ACC112 (cell line): ENCODE measurements around the gene TTLL13.
A peak's percentile ranks its signal among the peaks of the same experiment; 100 is the strongest.

Source experiments
- H2AFZ ChIP-seq: fragments of 200-600 bp; sonication (generic); one replicate; pipeline ENCODE4 v1.6.0; 2017; ENCODE audit warnings: antibody characterized with exemption, low read length; ENCODE audit not compliant: unreplicated experiment
- H3K27ac ChIP-seq: fragments of 200-600 bp; sonication (generic); 2 replicates; pipeline ENCODE4 v1.5.1; 2014; ENCODE audit warnings: low read depth, mild to moderate bottlenecking, antibody characterized with exemption, low read length, moderate library complexity
- H3K27me3 ChIP-seq: fragments of 200-600 bp; sonication (generic); 2 replicates; pipeline ENCODE4 v1.6.1; 2014; ENCODE audit warnings: mild to moderate bottlenecking, antibody characterized with exemption, low read length, moderate library complexity, mixed read lengths; ENCODE audit not compliant: insufficient read depth
- H3K36me3 ChIP-seq: fragments of 200-600 bp; sonication (generic); 2 replicates; pipeline ENCODE4 v1.6.1; 2016; ENCODE audit warnings: mild to moderate bottlenecking, antibody characterized with exemption, low read length, moderate library complexity, mixed read lengths; ENCODE audit not compliant: insufficient read depth
- H3K4me1 ChIP-seq: fragments of 200-600 bp; sonication (generic); one replicate; pipeline ENCODE4 v1.6.1; 2016; ENCODE audit warnings: low read length, mixed read lengths; ENCODE audit not compliant: insufficient read depth, unreplicated experiment, control insufficient read depth
- H3K4me3 ChIP-seq: fragments of 200-600 bp; sonication (generic); 2 replicates; pipeline ENCODE4 v1.5.1; 2014; ENCODE audit warnings: mild to moderate bottlenecking, low read depth, low read length
- H3K79me2 ChIP-seq: fragments of 200-600 bp; sonication (generic); one replicate; pipeline ENCODE4 v1.6.0; 2016; ENCODE audit warnings: low read length; ENCODE audit not compliant: control insufficient read depth, unreplicated experiment, insufficient read depth

TTLL13 gene

DNA sequence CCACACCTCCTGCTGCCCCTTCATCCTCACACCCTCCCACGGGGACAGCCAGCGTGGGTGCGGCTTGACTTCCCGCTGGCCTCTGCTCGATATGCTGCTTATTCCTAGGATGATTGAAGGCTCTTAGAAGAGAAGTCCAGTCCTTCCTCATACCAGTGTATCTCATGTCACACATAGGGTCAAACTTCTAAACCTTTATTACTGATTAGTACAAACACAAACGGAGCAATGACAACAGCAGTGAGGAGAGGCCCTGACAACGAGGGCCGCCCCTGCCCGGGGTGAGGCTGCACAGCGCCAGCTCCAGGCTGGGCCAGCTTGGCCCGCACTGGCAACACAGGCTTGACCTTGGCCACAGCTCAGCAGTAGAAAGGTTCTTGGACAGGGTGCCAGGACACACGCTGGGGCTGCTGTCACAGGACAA is 19.3 kb upstream of the TTLL13 start:
- no peaks in the 10 kb centered on the region for H3K27me3 ChIP-seq
- H3K79me2 ChIP-seq: peaks cover 16% of the 10 kb centered on the region
- H3K4me3 ChIP-seq: no peak overlapping the region
- peaks cover 3% of the 10 kb centered on the region; the same call in 1 of the 2 replicates for H3K36me3 ChIP-seq
- peaks cover 5% of the 10 kb centered on the region for H3K4me1 ChIP-seq
- H2AFZ ChIP-seq: no peak overlapping the region
- H3K27ac ChIP-seq: no peak overlapping the region

DNA sequence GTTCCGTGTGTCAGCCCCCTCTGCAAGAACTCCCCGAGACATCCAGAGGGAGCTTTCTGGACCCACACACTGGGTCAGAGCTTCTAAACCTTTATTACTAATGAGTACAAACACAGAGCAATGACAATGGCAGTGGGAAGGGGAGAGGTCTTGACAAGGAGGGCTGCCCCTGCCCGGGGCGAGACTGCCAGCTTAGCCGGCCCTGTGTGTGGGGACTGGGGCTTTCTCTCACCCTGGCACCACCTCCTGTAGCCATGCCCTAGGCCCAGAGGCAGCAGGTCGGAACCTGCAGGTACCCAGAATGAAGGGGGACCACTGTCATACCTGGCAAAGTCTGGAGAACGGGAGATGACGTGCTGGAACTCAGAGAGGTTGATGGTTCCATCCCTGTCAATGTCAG is 18.7 kb upstream of the TTLL13 start:
- no peak overlapping the region for H3K4me3 ChIP-seq
- peaks cover 16% of the 10 kb centered on the region for H3K79me2 ChIP-seq
- H2AFZ ChIP-seq: no peak overlapping the region
- H3K27me3 ChIP-seq: no peaks in the 10 kb centered on the region
- no peak overlapping the region for H3K27ac ChIP-seq
- peaks cover 5% of the 10 kb centered on the region for H3K4me1 ChIP-seq
- peaks cover 3% of the 10 kb centered on the region; the same call in 1 of the 2 replicates for H3K36me3 ChIP-seq

DNA sequence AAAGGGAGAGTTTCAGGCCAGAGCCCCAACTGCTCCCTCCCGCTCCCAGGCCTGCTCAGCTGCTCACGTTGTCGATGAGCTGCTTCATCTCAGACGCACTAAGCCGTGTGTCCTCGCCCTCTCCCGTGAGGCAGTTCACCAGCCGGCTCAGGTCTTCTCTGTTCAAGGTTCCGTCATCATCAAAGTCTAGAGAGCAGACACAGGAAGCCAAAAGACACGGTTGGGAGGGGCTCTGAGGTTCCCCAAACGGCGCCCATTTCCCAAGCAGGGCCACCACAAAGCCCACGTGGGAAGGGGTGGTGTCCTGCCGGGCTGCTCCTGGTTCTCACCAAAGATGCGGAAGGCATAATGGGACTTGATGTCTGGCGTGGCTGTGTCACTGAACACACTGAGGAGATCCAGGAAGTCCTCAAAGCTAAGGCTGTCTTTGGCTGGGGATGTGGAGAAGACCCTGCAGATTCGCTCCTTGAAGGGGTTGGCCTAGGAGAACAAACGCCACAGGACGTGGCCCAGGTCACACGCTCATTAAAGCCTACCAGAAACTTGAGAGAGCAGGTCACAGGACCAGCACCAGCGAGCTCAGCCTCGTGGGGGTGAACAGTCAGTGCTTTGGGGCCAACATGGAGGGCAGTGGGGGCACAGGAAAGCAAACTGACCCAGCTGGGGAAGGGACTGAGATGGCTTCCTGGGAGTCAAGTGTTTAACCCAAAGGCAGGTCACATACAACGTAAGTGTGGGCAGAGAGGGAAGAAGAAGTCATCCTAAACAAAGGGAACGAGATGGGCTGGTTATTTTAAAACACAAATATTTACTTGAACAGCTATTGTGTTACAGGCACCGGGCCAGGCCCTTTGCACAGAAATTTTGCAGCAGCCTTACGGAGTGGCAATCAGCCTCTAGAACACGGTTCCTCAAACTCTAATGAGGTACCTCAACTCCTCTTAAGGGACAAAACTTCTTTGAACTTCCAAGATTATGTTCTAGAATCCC is 18.0 kb upstream of the TTLL13 start:
- Histone ChIP-seq H3K79me2 (peaks cover 16% of the 10 kb centered on the region), H3K4me1 (peaks cover 5% of the 10 kb centered on the region), H2AFZ (no peak overlapping the region), H3K4me3 (no peak overlapping the region), H3K36me3 (peaks cover 3% of the 10 kb centered on the region; the same call in 1 of the 2 replicates), H3K27ac (no peak overlapping the region), H3K27me3 (no peaks in the 10 kb centered on the region)

DNA sequence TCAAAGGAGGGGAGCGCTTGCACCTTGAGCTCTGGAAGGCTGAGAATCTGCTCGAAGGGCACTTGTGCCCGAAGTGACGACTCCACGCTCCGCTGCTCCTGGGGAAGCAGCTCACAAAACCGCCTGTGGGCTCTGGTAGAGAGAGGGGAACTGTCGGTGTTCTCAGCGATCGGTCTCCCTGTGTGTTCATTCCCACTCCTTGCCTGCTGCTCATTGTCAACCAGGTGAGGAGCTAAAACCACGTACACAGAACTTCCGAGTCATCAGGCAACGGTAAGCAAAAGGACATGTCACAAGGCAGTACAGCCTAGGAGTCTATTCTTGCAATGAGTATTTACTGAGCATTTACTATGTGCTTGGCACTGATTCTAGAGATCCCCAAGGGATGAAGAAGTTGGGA is 17.2 kb upstream of the TTLL13 start:
- peaks cover 16% of the 10 kb centered on the region for H3K79me2 ChIP-seq
- peak overlapping the region; percentile 77; the same call in 1 of the 2 replicates for H3K4me3 ChIP-seq
- no peak overlapping the region for H3K27ac ChIP-seq
- no peak overlapping the region for H2AFZ ChIP-seq
- no peaks in the 10 kb centered on the region for H3K27me3 ChIP-seq
- H3K36me3 ChIP-seq: peaks cover 3% of the 10 kb centered on the region; the same call in 1 of the 2 replicates
- peaks cover 5% of the 10 kb centered on the region for H3K4me1 ChIP-seq

DNA sequence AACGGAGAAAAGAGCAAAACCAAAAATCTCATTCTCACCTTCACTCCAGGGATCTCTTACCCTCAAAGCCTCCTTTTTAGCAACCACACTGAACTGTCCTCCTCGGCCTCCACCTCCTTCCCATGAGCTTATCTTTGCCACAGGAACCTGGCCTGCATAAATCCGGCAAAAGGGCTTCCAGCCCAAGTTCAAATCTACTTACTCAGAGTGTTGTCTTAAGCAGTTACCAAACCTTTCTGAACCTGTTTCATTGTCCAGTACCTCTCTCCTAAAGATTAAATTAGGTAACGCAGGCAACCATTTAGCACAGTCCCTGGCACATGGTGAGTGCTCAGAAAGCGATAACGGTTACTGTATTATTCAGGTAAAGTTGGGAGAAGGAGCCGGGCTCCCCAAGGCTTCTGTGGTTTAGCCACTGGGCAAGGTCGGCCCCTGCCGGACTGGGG is 16.4 kb upstream of the TTLL13 start:
- peak overlapping the region; percentile 77 for H3K4me3 ChIP-seq
- peaks cover 5% of the 10 kb centered on the region for H3K4me1 ChIP-seq
- H3K79me2 ChIP-seq: peaks cover 16% of the 10 kb centered on the region
- peak overlapping the region; percentile 68; the same call in 1 of the 2 replicates for H3K27ac ChIP-seq
- peak overlapping the region; percentile 26 for H2AFZ ChIP-seq
- peaks cover 3% of the 10 kb centered on the region; the same call in 1 of the 2 replicates for H3K36me3 ChIP-seq
- H3K27me3 ChIP-seq: no peaks in the 10 kb centered on the region

DNA sequence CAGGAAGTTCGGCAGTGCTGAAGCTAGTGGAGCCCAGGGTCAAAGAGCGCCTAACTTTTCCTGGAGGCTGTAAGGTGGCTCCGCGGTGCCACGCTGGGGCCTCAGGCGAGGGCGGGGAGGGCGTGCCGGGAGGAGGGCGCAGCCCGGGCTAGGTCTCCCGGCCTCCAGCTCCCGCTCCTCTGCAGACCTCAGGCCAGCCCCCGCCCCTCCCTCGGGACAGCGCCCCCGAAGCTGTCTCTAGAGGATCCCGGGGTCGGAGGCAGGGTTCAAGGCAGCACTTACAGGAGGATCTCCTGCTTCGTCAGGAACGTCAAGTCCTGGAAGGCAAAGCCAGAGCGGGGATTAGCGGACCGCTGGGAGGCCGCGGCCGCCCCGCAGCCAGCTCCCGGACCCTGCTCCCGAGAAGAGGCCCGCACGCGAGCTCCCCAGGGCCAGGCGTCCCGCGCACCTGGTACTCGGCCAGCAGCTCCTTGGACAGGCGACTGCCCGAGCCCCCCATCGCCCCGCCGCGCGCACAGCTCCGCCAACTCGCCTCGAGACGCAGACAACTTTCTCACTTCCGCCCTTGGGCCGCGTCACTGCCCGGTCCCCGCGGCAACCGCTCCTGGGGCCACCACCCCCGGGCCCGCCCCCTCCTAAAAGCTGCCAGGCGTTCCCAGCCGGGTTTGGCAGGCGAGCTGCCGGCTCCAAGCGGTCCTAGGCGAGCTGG is 15.8 kb upstream of the TTLL13 start, which contains the start of gene CIB1:
Gene CIB1, minus strand, starts transcription at position 555 of the 709 bp plus-strand sequence. Its CDS starts 56 bp downstream, at position 499.
- Histone ChIP-seq H3K4me3 (peak within 1 kb of the TSS; percentile 77), H3K4me1 (peaks cover 5% of the 10 kb centered on the region), H2AFZ (peak within 1 kb of the TSS; percentile 26), H3K79me2 (peaks cover 16% of the 10 kb centered on the region), H3K27me3 (no peaks in the 10 kb centered on the region), H3K27ac (peak within 1 kb of the TSS; percentile 68), H3K36me3 (peaks cover 3% of the 10 kb centered on the region; the same call in 1 of the 2 replicates)

DNA sequence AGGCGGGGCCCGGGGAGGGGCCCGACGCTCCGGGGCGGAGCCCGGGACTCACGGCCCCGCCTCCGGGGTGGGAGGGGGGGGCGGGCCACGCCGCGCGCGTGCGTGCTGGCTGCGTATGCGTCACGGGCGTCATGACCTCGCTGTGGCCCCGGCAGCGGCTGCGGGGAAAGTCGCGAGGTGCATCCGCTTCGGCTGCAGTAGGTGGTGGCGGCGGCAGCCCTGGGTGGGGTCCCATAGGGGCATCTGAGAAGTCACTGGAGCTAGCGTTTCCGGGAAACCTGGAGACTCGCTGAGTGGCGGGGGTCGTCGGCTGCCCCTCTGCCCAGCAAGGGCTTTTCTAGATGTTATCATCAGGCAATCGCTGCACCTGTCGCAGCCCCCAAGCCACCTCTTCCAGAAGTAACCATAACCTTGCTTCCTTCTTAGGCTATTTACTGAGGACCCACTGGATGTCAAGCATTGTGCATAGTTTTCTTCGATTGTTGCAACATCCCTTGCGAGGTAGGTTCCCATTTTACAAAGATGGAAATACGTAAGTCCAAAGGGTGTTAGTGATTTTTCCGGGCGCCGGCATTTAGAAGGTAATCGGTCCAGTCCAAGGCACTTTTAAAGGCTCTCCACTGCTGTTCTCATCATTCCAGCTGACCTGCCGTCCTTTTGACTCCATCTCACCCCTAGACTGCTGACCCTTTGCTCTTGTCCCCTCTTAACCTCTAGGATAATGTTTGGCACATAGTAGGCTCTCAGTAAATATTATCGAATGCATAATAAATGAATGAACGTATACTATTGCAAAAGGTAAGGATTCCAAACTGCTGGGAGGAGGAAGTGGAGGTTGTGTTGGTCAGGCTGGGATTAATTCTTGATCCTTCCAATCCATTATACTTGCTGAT is 15.0 kb upstream of the TTLL13 start, which contains the start of gene GDPGP1:
Gene GDPGP1, plus strand, starts transcription at position 114 of the 893 bp plus-strand sequence. CDS start 6,700 bp downstream, outside the sequence.
- H3K27ac ChIP-seq: peak within 1 kb of the TSS; percentile 68
- peaks cover 5% of the 10 kb centered on the region for H3K4me1 ChIP-seq

DNA sequence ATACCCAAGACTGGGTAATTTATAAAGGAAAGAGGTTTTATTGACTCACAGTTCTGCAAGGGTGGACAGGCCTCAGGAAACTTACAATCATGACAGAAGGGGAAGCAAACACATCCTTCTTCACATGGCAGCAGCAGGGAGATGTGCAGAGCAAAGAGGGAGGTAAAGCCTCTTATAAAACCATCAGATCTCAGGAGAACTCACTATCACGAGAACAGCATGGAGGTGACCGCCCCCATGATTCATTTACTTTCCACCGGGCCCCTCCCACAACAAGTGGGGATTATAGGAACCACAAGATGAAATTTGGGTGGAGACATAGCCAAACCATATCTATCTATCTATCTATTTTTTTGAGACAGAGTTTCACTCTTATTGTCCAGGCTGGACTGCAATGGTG is 10.0 kb upstream of the TTLL13 start:
- Histone ChIP-seq H3K79me2 (no peaks in the 10 kb centered on the region), H3K4me3 (no peak overlapping the region), H3K27ac (no peak overlapping the region), H3K4me1 (no peaks in the 10 kb centered on the region), H3K36me3 (no peaks in the 10 kb centered on the region), H2AFZ (no peak overlapping the region), H3K27me3 (no peaks in the 10 kb centered on the region)

More for the DNA sequence above, 15.0 kb upstream of the TTLL13 start, which contains the start of gene GDPGP1:
- Histone ChIP-seq H3K27me3 (no peaks in the 10 kb centered on the region), H2AFZ (peak within 1 kb of the TSS; percentile 26), H3K79me2 (peaks cover 16% of the 10 kb centered on the region), H3K4me3 (peak within 1 kb of the TSS; percentile 77), H3K36me3 (peaks cover 3% of the 10 kb centered on the region; the same call in 1 of the 2 replicates)

DNA sequence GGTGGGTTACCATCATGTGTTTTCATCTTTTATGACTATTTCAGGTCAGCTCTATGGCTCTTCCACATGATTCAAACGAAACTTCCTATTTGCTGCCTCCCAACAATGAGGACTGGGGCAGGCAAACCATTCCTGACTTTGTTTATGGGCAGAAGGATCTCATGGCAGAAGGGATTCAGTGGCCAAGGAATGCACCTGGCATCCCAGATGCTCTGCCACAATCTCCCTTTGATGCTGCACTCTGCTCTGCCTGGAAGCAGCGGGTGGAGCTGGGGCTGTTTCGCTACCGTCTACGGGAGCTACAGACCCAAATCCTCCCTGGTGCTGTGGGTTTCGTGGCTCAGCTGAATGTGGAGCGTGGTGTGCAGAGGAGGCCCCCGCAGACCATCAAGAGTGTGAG is 8.5 kb upstream of the TTLL13 start:
- no peaks in the 10 kb centered on the region for H3K79me2 ChIP-seq
- H2AFZ ChIP-seq: no peak overlapping the region
- H3K4me3 ChIP-seq: no peak overlapping the region
- H3K27me3 ChIP-seq: no peaks in the 10 kb centered on the region
- H3K36me3 ChIP-seq: no peaks in the 10 kb centered on the region
- H3K4me1 ChIP-seq: no peaks in the 10 kb centered on the region
- no peak overlapping the region for H3K27ac ChIP-seq
